ENCODE results near the gene MREG.
"Not testable (repeated sequence)": the region's sequence is repeated elsewhere in the genome, so short reads cannot be mapped to it uniquely, and the experiment has no call there.

Gene MREG

GRCh38 chr2:215952860-215953637 is 60.3 kb downstream of the MREG start:
- no peak for DNase-seq

GRCh38 chr2:215951558-215951957 is 61.8 kb downstream of the MREG start:
- no peak for DNase-seq

- peak; percentile 41 for DNase-seq
Measured at GRCh38 chr2:215949991-215950404, 63.4 kb downstream of the MREG start.

GRCh38 chr2:215948051-215948450 is 65.3 kb downstream of the MREG start:
- DNase-seq: no peak

GRCh38 chr2:215946586-215946985 is 66.8 kb downstream of the MREG start:
- DNase-seq: no peak

GRCh38 chr2:215942194-215942593 is 71.2 kb downstream of the MREG start:
- no peak for DNase-seq

GRCh38 chr2:215941726-215942125 is 71.6 kb downstream of the MREG start:
- DNase-seq: no peak

GRCh38 chr2:215940645-215941184 is 72.6 kb downstream of the MREG start:
- no peak for DNase-seq

GRCh38 chr2:215937190-215937589 is 76.2 kb downstream of the MREG start:
- DNase-seq: no peak

GRCh38 chr2:215933151-215933550 is 80.2 kb downstream of the MREG start:
- no peak for DNase-seq

GRCh38 chr2:215931256-215931903 is 82.0 kb downstream of the MREG start:
- peak; percentile 48 for DNase-seq

- no peak for DNase-seq
Measured at GRCh38 chr2:215930505-215931253, 82.7 kb downstream of the MREG start.

- no peak for DNase-seq
Measured at GRCh38 chr2:215929602-215930335, 83.6 kb downstream of the MREG start.

- DNase-seq: no peak
Measured at GRCh38 chr2:215928086-215928485, 85.3 kb downstream of the MREG start.

GRCh38 chr2:215926992-215927391 is 86.4 kb downstream of the MREG start:
- DNase-seq: not testable (repeated sequence)

- DNase-seq: no peak
Measured at GRCh38 chr2:215921895-215922294, 91.5 kb downstream of the MREG start.

GRCh38 chr2:215920244-215921100 is 92.9 kb downstream of the MREG start:
- DNase-seq: peak; percentile 46

GRCh38 chr2:215919624-215920243 is 93.6 kb downstream of the MREG start:
- no peak for DNase-seq

GRCh38 chr2:215918901-215919599 is 94.3 kb downstream of the MREG start:
- no peak for DNase-seq

- DNase-seq: no peak
Measured at GRCh38 chr2:215917953-215918620, 95.3 kb downstream of the MREG start.
